ENCODE measurements around the gene MRPS22.
A peak's percentile ranks its signal among the peaks of the same experiment; 100 is the strongest.
"Not testable (repeated sequence)": the region's sequence is repeated elsewhere in the genome, so short reads cannot be mapped to it uniquely, and the experiment has no call there.

MRPS22 gene

GRCh38 chr3:139339219-139339906, 4.5 kb upstream of the MRPS22 start:
- no peak for DNase-seq (ENCODE audit: low spot score)

- no peak for DNase-seq (ENCODE audit: low spot score)
These were observed 3.0 kb upstream of the MRPS22 start for GRCh38 chr3:139340784-139341183.

- no peak for DNase-seq (ENCODE audit: low spot score)
These were observed 1.8 kb upstream of the MRPS22 start for GRCh38 chr3:139342054-139342453.

GRCh38 chr3:139346771-139347170, 3.0 kb downstream of the MRPS22 start:
- no peak for DNase-seq (ENCODE audit: low spot score)

GRCh38 chr3:139353920-139354556, 10.2 kb downstream of the MRPS22 start:
- DNase-seq (ENCODE audit: low spot score) = peak; percentile 45

GRCh38 chr3:139354661-139355060, 10.8 kb downstream of the MRPS22 start:
- DNase-seq (ENCODE audit: low spot score) = no peak

- peak; percentile 64 for DNase-seq (ENCODE audit: low spot score)
These were observed 11.7 kb downstream of the MRPS22 start for GRCh38 chr3:139355476-139355875.

- no peak for DNase-seq (ENCODE audit: low spot score)
These were observed 12.1 kb downstream of the MRPS22 start for GRCh38 chr3:139355891-139356290.

GRCh38 chr3:139357899-139358298, 14.1 kb downstream of the MRPS22 start:
- DNase-seq (ENCODE audit: low spot score) = peak; percentile 22

GRCh38 chr3:139358841-139359562, 15.2 kb downstream of the MRPS22 start:
- no peak for DNase-seq (ENCODE audit: low spot score)

GRCh38 chr3:139361276-139361675, 17.5 kb downstream of the MRPS22 start:
- DNase-seq (ENCODE audit: low spot score) = no peak

- DNase-seq (ENCODE audit: low spot score) = no peak
These were observed 20.7 kb downstream of the MRPS22 start for GRCh38 chr3:139364549-139364948.

GRCh38 chr3:139374099-139374498, 30.3 kb downstream of the MRPS22 start:
- DNase-seq (ENCODE audit: low spot score) = no peak

- DNase-seq (ENCODE audit: low spot score) = no peak
These were observed 33.6 kb downstream of the MRPS22 start for GRCh38 chr3:139377378-139377777.

GRCh38 chr3:139378587-139379241, 34.9 kb downstream of the MRPS22 start:
- DNase-seq (ENCODE audit: low spot score) = no peak

- no peak for DNase-seq (ENCODE audit: low spot score)
These were observed 36.8 kb downstream of the MRPS22 start for GRCh38 chr3:139380575-139380974.

- DNase-seq (ENCODE audit: low spot score) = not testable (repeated sequence)
These were observed 38.5 kb downstream of the MRPS22 start for GRCh38 chr3:139382291-139382690.

GRCh38 chr3:139388077-139388476, 44.3 kb downstream of the MRPS22 start:
- DNase-seq (ENCODE audit: low spot score) = no peak

- no peak for DNase-seq (ENCODE audit: low spot score)
These were observed 45.2 kb downstream of the MRPS22 start for GRCh38 chr3:139388821-139389551.

- DNase-seq (ENCODE audit: low spot score) = peak; percentile 98
These were observed 45.9 kb downstream of the MRPS22 start, which contains the start of gene COPB2 for GRCh38 chr3:139389552-139390368. Gene COPB2 (minus strand): TSS chr3:139389647. CDS start chr3:139389550, 97 bp downstream.

GRCh38 chr3:139394116-139394515, 50.3 kb downstream of the MRPS22 start:
- no peak for DNase-seq (ENCODE audit: low spot score)

Data from putamen (tissue), 1 donor.